T47D (cell line): ENCODE results near the gene SP5.
A peak's percentile ranks its signal among the peaks of the same experiment; 100 is the strongest.
"Not testable (repeated sequence)": the region's sequence is repeated elsewhere in the genome, so short reads cannot be mapped to it uniquely, and the experiment has no call there.

Experiments
- DNase-seq, 2 experiments: peaks; one replicate each; pipeline versions ENCODE4 v3.0.0 to v3.0.0-alpha.2; 2011 to 2012; ENCODE audit warnings: low read depth in 1 of 2, low spot score in 1 of 2
- JUND ChIP-seq: IDR thresholded peaks from 2 replicates; pipeline ENCODE4 v1.6.1; 2012; ENCODE audit warnings: low read depth
- in situ Hi-C: cut with HindIII; loops from 2 replicates; pipeline ENCODE4 v1.10.0; 2016; ENCODE audit warnings: low sequenced_read_pairs, low pct_unique_long_range_greater_than_20kb

Gene SP5

DNA sequence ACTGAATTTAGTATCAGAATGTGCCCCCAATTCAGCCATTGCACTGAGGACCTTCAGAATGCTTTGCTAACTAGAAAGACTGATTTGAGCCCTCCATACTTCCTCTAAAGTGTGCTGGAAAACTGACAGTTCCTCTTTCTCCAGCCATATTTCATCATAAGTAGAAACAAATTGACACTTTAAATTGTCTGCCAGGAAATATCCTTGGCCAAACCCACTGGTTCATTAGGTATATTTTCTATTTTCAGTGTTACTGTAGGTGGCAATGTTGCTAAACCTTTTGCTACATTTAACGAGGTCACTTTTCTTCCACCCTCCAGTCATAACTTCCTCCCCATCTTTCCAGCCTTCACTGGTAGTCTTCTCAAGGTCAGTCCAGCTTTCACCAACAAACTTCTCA is 21.5 kb downstream of the SP5 start:
- TF ChIP-seq JUND = no peak
- in situ Hi-C loops = no loop called here
- DNase-seq = no peak

DNA sequence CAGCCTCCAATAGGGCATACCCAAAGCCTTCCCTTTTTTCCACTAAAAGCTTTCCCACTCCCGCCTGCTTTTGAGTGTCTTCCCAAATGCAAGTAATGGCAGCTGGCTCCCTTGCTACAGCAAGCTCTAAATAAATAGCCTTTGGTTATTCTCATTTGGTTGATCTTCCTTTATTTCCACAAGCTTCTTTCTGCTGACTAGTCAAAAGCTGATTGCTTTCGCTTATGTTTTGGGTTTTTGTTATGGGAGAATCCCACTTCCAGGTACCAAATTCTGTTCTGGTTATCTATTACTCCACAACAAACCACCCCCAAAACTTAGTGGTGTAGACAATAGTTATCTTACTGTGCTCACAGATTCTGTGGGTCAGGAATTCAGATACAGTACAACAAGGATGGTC is 22.3 kb downstream of the SP5 start:
- no peak for DNase-seq
- in situ Hi-C loops = no loop called here
- no peak for TF ChIP-seq JUND

DNA sequence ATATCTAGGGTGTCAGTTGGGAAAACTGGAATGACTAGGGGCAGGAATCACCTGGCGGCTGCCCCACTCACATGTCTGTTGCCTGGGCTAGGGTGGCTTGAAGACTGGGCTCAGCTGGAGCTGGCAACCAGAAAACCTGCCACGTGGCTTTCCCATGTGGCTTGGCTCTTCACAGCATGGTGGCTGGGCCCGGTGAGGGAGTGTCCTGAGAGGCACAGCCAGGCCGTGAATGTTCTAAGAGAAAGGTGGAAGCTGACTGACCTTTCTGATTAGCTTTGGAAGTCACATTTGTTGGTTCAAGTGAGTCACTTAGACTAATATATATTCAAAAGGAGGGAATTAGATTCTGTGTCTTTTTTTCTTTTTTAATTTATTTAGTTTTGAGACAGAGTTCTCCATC is 22.7 kb downstream of the SP5 start:
- TF ChIP-seq JUND = no peak
- DNase-seq = no peak
- in situ Hi-C loops = no loop called here

DNA sequence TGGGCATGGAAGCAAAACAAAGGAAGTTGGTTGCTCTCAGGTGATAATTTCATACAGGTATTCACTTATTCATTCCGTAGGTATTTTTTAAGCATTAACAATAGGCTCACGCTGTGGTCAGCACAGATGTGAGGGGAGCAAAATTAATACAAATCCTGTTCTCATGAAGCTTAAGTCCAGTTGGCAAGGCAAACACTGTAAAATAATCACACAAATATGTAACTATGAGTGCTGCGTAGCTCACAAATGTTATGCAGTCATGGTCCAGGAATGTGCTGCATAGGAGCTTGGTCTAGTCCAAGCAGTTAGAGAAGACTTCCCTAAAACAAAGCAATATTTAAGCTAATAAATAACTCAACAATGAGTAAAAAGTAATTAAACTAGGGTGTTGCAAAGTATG is 23.9 kb downstream of the SP5 start:
- DNase-seq = peak in 1 of 2 experiments; percentile 47
- in situ Hi-C loops = no loop called here
- TF ChIP-seq JUND = no peak

DNA sequence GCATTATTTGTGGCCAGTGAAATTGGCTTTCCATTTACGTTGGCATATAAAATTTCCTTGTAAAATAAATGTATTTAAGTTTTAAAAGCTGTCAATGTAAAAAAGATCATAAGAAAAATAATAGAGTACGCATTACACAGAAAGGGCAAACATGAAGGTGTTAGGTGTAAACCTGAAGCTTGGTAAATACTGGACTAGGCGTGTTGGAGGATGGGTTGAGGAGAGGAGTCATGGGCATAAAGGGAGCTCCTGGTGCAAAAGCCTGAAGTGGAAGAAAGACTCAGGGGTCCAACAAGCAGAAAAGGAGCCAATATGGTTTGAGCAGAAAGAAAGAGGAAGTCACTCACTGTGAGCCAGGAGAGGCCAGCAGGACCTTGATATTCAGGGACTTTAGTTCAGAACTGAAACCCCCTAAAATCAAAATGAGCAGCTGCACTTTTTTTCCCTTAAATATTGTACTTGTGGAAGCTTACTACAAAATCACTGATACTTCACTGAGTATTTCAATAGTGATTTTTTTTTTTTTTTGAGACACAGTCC is 24.4 kb downstream of the SP5 start:
- DNase-seq = no peak
- in situ Hi-C loops = no loop called here
- TF ChIP-seq JUND = no peak

DNA sequence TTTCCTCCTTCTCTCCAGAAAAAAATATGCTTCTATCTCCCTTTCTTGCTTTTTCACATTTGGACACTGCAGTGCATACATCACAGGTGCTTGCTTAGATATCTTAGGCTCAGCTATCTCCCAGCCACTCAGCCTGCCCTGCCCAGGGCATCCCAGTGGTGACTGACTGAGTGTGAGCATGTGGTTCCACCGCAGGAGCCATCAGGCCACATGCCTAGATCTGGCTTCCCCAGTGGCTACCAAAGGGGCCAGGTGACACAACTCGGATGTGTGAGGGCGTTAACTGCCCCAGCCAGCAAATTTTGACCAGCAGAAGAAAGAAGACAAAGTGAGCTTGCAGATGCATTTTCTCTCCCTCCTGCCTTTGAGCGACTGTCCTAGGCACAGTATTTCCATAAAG is 25.5 kb downstream of the SP5 start:
- no peak for TF ChIP-seq JUND
- in situ Hi-C loops = no loop called here

DNA sequence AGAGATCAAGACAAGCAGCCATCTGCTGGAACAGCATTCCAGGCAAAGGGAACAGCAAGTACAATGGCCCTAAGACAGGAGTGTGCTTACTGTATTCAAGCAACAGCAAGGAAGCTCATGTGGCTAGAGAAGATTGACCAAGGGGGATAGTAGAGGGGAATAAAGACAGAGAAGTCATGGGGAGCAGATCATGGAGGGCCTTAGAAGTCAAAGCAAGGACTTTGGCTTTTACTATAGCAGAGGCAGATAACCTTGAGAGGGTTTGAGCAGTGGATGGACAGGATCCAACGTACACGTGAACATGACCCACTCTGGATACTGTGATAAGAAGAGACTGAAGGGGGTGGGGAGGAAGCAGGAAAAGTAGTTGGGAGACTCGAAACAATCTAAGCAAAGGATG is 26.9 kb downstream of the SP5 start:
- no peak for TF ChIP-seq JUND
- in situ Hi-C loops = no loop called here
- DNase-seq = no peak

More for the DNA sequence above, 25.5 kb downstream of the SP5 start:
- DNase-seq = no peak

DNA sequence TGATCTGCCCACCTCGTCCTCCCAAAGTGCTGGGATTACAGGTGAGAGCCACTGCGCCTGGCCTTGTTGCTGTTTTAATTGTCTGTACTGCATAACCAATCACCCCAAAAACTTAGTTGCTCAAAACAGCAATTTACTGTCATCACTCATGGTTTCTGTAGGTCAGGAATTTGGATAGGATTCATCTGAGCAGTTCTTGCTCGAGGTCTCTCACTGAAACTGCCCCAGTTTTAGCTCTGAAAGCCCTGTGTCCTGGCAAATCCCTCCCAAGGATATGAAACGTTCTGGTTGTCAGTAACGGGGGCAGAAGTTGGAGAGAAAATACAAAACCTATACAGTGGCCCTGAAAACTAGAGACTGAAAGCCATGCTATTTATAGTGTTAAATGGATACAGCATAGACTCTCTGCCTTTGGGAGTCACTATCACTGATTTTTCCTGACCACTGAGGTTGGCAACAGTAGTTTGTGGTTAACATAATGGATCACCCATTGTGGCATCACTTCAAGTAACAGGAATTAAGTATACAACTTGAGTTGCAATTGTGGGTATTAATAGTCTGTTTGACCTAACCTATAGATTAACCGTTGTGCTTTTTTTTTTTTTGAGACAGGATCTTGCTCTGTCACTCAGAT is 27.9 kb downstream of the SP5 start:
- TF ChIP-seq JUND = no peak
- in situ Hi-C loops = no loop called here
- DNase-seq = no peak

DNA sequence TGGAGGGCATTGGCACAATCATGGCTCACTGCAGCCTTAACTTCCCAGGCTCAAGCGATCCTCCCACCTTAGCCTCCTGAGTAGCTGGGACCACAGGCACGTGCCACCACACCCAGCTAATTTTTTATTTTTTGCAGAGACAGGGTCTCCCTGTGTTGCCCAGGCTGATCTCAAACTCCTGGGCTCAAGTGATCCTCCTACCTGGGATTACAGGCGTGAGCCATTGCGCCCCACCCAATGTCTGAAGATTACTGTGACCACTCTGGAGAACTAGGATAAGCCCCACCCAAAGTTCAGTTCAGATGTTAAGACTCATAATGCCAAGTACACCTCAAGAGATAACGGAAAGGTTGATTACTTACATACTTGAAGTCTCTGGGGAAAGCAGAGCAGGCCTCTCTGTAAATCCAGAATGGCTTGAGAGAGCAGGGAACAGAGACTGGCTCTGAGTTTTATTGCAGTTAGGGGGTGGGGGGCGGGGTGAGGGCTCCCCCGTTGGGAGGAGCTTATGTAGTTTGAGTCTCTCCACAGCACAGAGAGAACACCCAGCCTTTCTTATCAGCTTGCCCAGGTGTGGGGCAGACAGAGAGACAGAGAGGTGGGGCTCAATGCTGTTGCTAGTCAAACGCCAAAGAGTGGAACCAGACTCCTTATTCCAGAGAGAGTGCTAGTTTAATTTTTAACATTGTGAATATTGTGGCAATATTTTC is 28.5 kb downstream of the SP5 start:
- TF ChIP-seq JUND = no peak
- DNase-seq = no peak
- in situ Hi-C loops = no loop called here

DNA sequence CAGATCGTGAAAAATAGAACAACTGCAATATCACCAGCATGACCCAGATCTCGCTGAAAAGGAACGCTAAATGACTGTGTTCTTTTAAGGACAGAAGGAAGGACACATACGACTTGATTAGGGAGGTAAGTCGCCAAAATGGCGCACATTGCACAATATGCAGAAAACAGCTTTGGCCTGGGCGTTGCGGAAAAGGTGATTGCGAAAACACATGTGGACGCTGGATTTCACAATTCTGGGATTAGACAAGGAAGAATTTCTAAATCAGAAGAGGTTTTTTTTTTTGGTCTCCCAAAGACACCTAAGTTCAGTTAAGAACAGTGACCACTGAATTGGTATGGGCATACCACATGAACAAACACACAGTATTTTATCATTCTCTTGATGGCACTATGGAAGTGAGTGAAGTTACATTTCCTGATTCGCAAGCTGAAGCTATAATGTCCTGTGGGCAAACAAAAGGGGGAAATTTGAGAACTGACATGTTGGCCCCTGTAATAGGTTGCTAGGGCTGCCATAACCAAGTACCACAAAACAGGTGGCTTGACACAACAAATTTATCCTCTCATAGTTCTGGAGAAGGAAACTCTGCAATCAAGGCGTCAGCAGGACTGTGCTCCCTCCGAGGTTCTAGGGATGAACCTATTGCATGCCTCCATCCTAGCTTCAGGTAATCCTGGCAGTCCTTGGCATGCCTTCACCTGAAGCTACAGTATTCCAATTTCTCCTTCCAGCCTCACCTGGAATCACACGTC is 29.3 kb downstream of the SP5 start:
- TF ChIP-seq JUND = no peak
- in situ Hi-C loops = no loop called here
- no peak for DNase-seq

DNA sequence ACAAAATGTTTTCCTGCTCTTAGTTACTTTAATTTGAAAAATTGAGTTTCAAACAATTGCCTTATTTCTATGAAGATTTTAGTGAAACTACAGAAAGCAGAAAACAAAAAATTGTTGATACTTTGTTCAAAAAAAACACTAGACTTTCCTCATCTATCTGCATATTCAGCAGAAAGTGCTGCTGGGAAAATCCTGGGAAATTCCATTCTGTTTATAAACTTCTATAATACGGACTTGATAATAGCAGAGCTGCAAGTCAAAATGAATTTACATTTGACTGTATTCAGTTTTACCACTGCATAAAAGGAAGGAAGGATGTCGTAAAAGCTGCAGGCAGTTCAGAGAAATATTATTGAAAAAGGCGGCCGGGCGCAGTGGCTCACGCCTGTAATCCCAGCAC is 30.2 kb downstream of the SP5 start:
- TF ChIP-seq JUND = no peak
- no peak for DNase-seq
- in situ Hi-C loops = no loop called here

DNA sequence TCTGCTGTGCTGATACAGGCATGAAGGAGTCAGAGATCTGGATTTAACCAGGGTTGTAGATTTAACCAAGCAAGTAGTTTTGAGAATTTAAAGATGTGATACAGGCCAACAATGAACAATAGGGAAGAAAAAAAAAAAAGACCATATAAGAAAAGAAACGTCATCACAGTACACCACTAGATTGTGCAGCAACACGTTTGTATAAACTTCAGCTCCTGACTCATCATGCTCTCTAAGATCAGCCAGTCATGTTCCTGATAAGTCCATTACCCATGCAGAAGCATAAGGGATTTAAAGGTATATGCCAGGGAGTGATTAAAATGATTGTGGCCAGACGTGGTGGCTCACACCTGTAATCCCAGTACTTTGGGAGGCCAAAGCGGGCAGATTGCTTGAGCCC is 32.8 kb downstream of the SP5 start:
- in situ Hi-C loops = no loop called here
- no peak for TF ChIP-seq JUND
- no peak for DNase-seq

DNA sequence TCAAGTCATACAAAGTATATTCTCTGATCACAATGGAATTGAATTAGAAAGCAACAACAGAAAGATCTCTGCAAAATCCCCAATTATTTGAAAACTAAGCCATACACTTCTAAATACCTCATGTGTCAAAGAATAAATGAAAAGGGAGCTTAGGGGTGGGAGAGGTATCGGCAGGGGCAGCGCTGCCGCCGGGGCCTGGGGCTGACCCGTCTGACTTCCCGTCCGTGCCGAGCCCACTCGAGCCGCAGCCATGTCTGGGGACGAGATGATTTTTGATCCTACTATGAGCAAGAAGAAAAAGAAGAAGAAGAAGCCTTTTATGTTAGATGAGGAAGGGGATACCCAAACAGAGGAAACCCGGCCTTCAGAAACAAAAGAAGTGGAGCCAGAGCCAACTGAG is 36.4 kb downstream of the SP5 start:
- in situ Hi-C loops, DNase-seq: not testable (repeated sequence)
